Erythroblast (primary cell): ENCODE data around the gene GCLM.

Experiments used
- GATA1 ChIP-seq: IDR thresholded peaks from 2 replicates; pipeline ENCODE4 v1.6.1; 2011; ENCODE audit warnings: low read depth, mild to moderate bottlenecking, control low read depth, low read length, moderate library complexity
- POLR2A ChIP-seq: IDR thresholded peaks from 2 replicates; pipeline ENCODE4 v1.6.1; 2011; ENCODE audit warnings: mild to moderate bottlenecking, low read length

- no peak for TF ChIP-seq POLR2A
- TF ChIP-seq GATA1: no peak
Observed at GRCh38 chr1:93871366-93871765, 37.9 kb downstream of the GCLM start.
